A673 (cell line): ENCODE data around the gene CCDC186. TPM values are rescaled to one million over a fixed set of nuclear protein-coding genes. Genes with fewer than 3 reads are reported as not detected.

ENCODE experiments used
- BruUV-seq: library from RNA; stranded (reverse); fragments of 400-500 nt; replicated peaks from 2 replicates; lab custom pipeline; 2021; lab: Mats Ljungman, UMichigan
- CTCF ChIA-PET: fragments of 300-600 bp; sonication (Branson Sonifier 250); formaldehyde crosslinking; loops from one replicate; lab custom pipeline; 2022; ENCODE audit warnings: antibody characterized with exemption; lab: Charles Lee
- POLR2A ChIA-PET: fragments of 300-600 bp; sonication (Branson Sonifier 250); formaldehyde crosslinking; loops from one replicate; lab custom pipeline; 2022; ENCODE audit warnings: antibody characterized with exemption; ENCODE audit not compliant: low non-redundant PET; lab: Charles Lee
- DNase-seq: peaks from one replicate; pipeline ENCODE4 v3.0.0-alpha.2; 2015; ENCODE audit warnings: low spot score
- H3K27ac ChIP-seq: fragments of 200-600 bp; sonication (generic); 2 replicates; pipeline ENCODE4 v1.5.1; 2016; ENCODE audit warnings: mixed run types, low read depth, mild to moderate bottlenecking, mixed read lengths, antibody characterized with exemption, low read length; ENCODE audit not compliant: poor library complexity, severe bottlenecking
- H3K27me3 ChIP-seq: fragments of 200-600 bp; sonication (generic); replicated peaks from 2 replicates; pipeline ENCODE4 v1.6.1; 2017; ENCODE audit warnings: mixed run types, low read depth, mild to moderate bottlenecking, mixed read lengths, antibody characterized with exemption, low read length; ENCODE audit not compliant: insufficient read depth, poor library complexity
- H3K36me3 ChIP-seq: fragments of 200-600 bp; sonication (generic); 2 replicates; pipeline ENCODE4 v1.6.1; 2016; ENCODE audit warnings: mixed run types, mild to moderate bottlenecking, mixed read lengths, antibody characterized with exemption, low read length; ENCODE audit not compliant: insufficient read depth, poor library complexity, severe bottlenecking
- H3K4me1 ChIP-seq: fragments of 200-600 bp; sonication (generic); 2 replicates; pipeline ENCODE4 v1.6.1; 2017; ENCODE audit warnings: mixed run types, mild to moderate bottlenecking, mixed read lengths, antibody characterized with exemption, low read length; ENCODE audit not compliant: insufficient read depth, poor library complexity, severe bottlenecking
- H3K4me3 ChIP-seq: fragments of 200-600 bp; sonication (generic); 2 replicates; pipeline ENCODE4 v1.5.1; 2016; ENCODE audit warnings: low read depth, mixed run types, mild to moderate bottlenecking, mixed read lengths, low read length; ENCODE audit not compliant: poor library complexity, severe bottlenecking
- H3K9me3 ChIP-seq: fragments of 200-600 bp; sonication (generic); 2 replicates; pipeline ENCODE4 v1.6.1; 2016; ENCODE audit warnings: mixed run types, low read depth, mild to moderate bottlenecking, mixed read lengths, antibody characterized with exemption, low read length; ENCODE audit not compliant: poor library complexity, severe bottlenecking
- CTCF ChIP-seq: fragments of 300-800, 200-600 bp; sonication (generic); conservative IDR thresholded peaks from 2 replicates; pipeline ENCODE4 v1.5.1; 2017; ENCODE audit warnings: low read depth, mild to moderate bottlenecking, antibody characterized with exemption, low read length, moderate library complexity, mixed read lengths
- EZH2 ChIP-seq: fragments of 200-600 bp; sonication (generic); IDR thresholded peaks from 2 replicates; pipeline ENCODE4 v1.6.1; 2017; ENCODE audit warnings: borderline replicate concordance, low read depth, mild to moderate bottlenecking, mixed read lengths, antibody characterized with exemption, low read length; ENCODE audit not compliant: poor library complexity, severe bottlenecking
- intact Hi-C: fragments of 100-400 bp; cut with micrococcal nuclease; formaldehyde crosslinking; loops from one replicate; pipeline ENCODE4 v1.10.0; 2022; ENCODE audit not compliant: unreplicated experiment
- total RNA-seq: library from RNA; stranded (reverse); gene quantifications from 2 replicates; pipeline ENCODE4 v1.2.3, GENCODE V29; 2021

The CCDC186 gene
- total RNA-seq, 1 experiment from 2014 or later = 10.9 TPM

- Histone ChIP-seq H3K27ac (no peak overlapping the region), H3K4me1 (no peaks in the 10 kb centered on the region), H3K27me3 (peaks cover 5% of the 10 kb centered on the region), H3K36me3 (no peaks in the 10 kb centered on the region), H3K4me3 (no peak overlapping the region), H3K9me3 (no peaks in the 10 kb centered on the region)
- ChIA-PET POLR2A (no interaction called here), CTCF (no interaction called here)
- no peak for DNase-seq
- TF ChIP-seq EZH2 (no peak), CTCF (no peak)
- intact Hi-C loops = no loop called here
- BruUV-seq = no TSS peak
Measured at GRCh38 chr10:114189700-114190099, 15.7 kb upstream of the CCDC186 start.

DNA sequence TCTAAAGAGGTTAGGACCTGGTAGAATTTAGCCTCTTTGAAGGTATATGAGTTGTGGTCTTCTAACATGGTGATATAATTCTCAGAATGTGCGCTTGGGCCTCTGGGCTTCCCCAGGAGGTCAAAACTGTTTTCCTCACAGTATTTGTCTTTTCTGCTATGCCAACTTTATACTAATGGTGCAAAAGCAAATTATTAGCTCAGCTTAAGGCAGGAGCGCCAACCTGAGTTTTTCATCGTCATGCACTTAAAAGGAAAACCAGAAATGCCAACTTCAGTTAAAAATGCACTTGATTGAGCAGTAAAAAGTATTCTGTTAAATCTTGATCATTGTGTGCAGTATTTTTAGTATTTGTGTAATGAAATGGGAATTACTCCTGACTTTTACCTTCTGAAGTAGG lies 14.9 kb upstream of the CCDC186 start:
- Histone ChIP-seq H3K27ac (no peak overlapping the region), H3K27me3 (no peaks in the 10 kb centered on the region), H3K36me3 (no peaks in the 10 kb centered on the region), H3K4me1 (no peaks in the 10 kb centered on the region), H3K9me3 (no peaks in the 10 kb centered on the region), H3K4me3 (no peak overlapping the region)
- TF ChIP-seq CTCF = no peak
- TF ChIP-seq EZH2 = no peak
- intact Hi-C loops = no loop called here
- DNase-seq = no peak
- POLR2A ChIA-PET = no interaction called here
- CTCF ChIA-PET = no interaction called here
- BruUV-seq = no TSS peak

DNA sequence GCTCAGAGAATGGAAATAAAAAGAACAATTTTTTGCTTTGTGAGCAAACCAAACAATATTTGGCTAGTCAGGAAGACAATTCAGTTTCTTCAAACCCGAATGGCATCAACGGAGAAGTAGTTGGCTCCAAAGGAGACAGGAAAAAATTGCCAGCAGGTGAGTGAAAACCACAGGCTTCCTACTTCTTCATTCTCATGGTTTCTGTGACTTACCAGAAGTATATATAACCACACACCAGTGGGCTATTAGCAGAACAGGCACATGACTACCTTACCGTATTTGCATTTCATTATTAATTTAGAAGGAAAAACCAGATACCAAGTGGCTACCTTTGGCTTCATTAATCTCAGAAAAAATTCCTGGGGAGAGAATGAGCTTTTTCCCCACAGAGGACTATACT lies 14.0 kb upstream of the CCDC186 start:
- TF ChIP-seq CTCF (no peak), EZH2 (no peak)
- Histone ChIP-seq H3K9me3 (no peaks in the 10 kb centered on the region), H3K4me1 (no peaks in the 10 kb centered on the region), H3K36me3 (no peaks in the 10 kb centered on the region), H3K27ac (no peak overlapping the region), H3K4me3 (no peak overlapping the region), H3K27me3 (no peaks in the 10 kb centered on the region)
- intact Hi-C loops = no loop called here
- no peak for DNase-seq
- no TSS peak for BruUV-seq
- POLR2A ChIA-PET = no interaction called here
- CTCF ChIA-PET = interaction anchor here (0.5 kb wide), 1 partner anchor 13 kb away, joined by 15 read pairs; no protein-coding TSS in a partner anchor
